Smooth muscle cell (in vitro differentiated cells): Measurements from ENCODE around the gene PRDX4. TPM values are rescaled to one million over a fixed set of nuclear protein-coding genes. Genes with fewer than 3 reads are reported as not detected.

Experiments used
- DNase-seq: peaks from one replicate; lab custom pipeline; 2025; ENCODE audit not compliant: unreplicated experiment; lab: John Stamatoyannopoulos, UW
- H2AFZ ChIP-seq: fragments of 200-600 bp; sonication (generic); 2 replicates; pipeline ENCODE4 v1.6.0; 2016; ENCODE audit warnings: antibody characterized with exemption, low read depth, mild to moderate bottlenecking
- H3F3A ChIP-seq: fragments of 200-600 bp; sonication (generic); 2 replicates; pipeline ENCODE4 v1.6.0; 2017; ENCODE audit warnings: antibody characterized with exemption, low read depth
- H3K27ac ChIP-seq: fragments of 200-600 bp; sonication (generic); 2 replicates; pipeline ENCODE4 v1.5.1; 2016; ENCODE audit warnings: low read depth, mild to moderate bottlenecking
- H3K27me3 ChIP-seq: fragments of 200-600 bp; sonication (generic); 2 replicates; pipeline ENCODE4 v1.6.1; 2016; ENCODE audit warnings: low read depth, mild to moderate bottlenecking
- H3K36me3 ChIP-seq: fragments of 200-600 bp; sonication (generic); 2 replicates; pipeline ENCODE4 v1.5.1; 2016; ENCODE audit warnings: low read depth
- H3K4me1 ChIP-seq: fragments of 200-600 bp; sonication (generic); 2 replicates; pipeline ENCODE4 v1.5.1; 2016; ENCODE audit warnings: low read depth
- H3K4me2 ChIP-seq: fragments of 200-600 bp; sonication (generic); 2 replicates; pipeline ENCODE4 v1.6.0; 2016; ENCODE audit warnings: mild to moderate bottlenecking
- H3K4me3 ChIP-seq: fragments of 200-600 bp; sonication (generic); 2 replicates; pipeline ENCODE4 v1.5.1; 2016; ENCODE audit warnings: mild to moderate bottlenecking
- H3K79me2 ChIP-seq: fragments of 200-600 bp; sonication (generic); 2 replicates; pipeline ENCODE4 v1.6.0; 2016; ENCODE audit warnings: low read depth, mild to moderate bottlenecking
- H3K9ac ChIP-seq: fragments of 200-600 bp; sonication (generic); 2 replicates; pipeline ENCODE4 v1.6.0; 2016; ENCODE audit warnings: low read depth
- H3K9me3 ChIP-seq: fragments of 200-600 bp; sonication (generic); replicated peaks from 2 replicates; pipeline ENCODE4 v1.5.1; 2016; ENCODE audit warnings: low read depth
- H4K20me1 ChIP-seq: fragments of 200-600 bp; sonication (generic); 2 replicates; pipeline ENCODE4 v1.6.0; 2016; ENCODE audit warnings: low read depth
- CTCF ChIP-seq: fragments of 200-600 bp; sonication (generic); IDR thresholded peaks from 2 replicates; pipeline ENCODE4 v1.5.1; 2017; ENCODE audit warnings: borderline replicate concordance, mild to moderate bottlenecking, antibody characterized with exemption; ENCODE audit not compliant: insufficient read depth, poor library complexity, severe bottlenecking
- WGBS: methylation state at CpG from one replicate; pipeline ENCODE4 v1.1.7; 2016; ENCODE audit warnings: low lambda C conversion rate; 5-methylcytosine and 5-hydroxymethylcytosine counted together
- polyA plus RNA-seq: library from polyadenylated mRNA; unstranded; fragments of >200 nt; fragmentation: Nextera tagmentation; extraction: Ambion mirVana; gene quantifications from 2 replicates; pipeline ENCODE4 v1.2.1, GENCODE V29; 2016
- total RNA-seq: library from RNA; depleted of rRNA; stranded (reverse); fragments of >200 nt; gene quantifications from 2 replicates; pipeline ENCODE4 v1.2.3, GENCODE V29; 2014

The PRDX4 gene
- total and polyA plus RNA-seq, 2 experiments from 2014 or later = 768 to 868 TPM

GRCh38 chrX:23729214-23729613 lies 61.9 kb downstream of the PRDX4 start:
- no peak overlapping the region for H3K4me2 ChIP-seq

GRCh38 chrX:23731951-23732350 lies 64.7 kb downstream of the PRDX4 start:
- no peak overlapping the region for H3K27ac ChIP-seq
- 83% methylated on average over 1 of the region's 1 CpG for WGBS
- no peaks in the 10 kb centered on the region for H3K9me3 ChIP-seq
- H3K4me3 ChIP-seq = no peak overlapping the region
- no peaks in the 10 kb centered on the region for H3K4me1 ChIP-seq
- H3K9ac ChIP-seq = no peak overlapping the region
- H3K36me3 ChIP-seq = no peaks in the 10 kb centered on the region
- H3K4me2 ChIP-seq = no peak overlapping the region
- no peak for DNase-seq
- no peaks in the 10 kb centered on the region for H3F3A ChIP-seq
- peaks cover 31% of the 10 kb centered on the region for H4K20me1 ChIP-seq
- peaks cover 17% of the 10 kb centered on the region for H3K79me2 ChIP-seq
- no peak overlapping the region for H2AFZ ChIP-seq
- TF ChIP-seq CTCF = no peak
- no peaks in the 10 kb centered on the region for H3K27me3 ChIP-seq

More at GRCh38 chrX:23729214-23729613, 61.9 kb downstream of the PRDX4 start:
- Histone ChIP-seq H3K27ac (no peak overlapping the region), H3K4me3 (no peak overlapping the region), H3F3A (no peaks in the 10 kb centered on the region), H3K9me3 (no peaks in the 10 kb centered on the region), H3K36me3 (no peaks in the 10 kb centered on the region), H3K4me1 (no peaks in the 10 kb centered on the region), H4K20me1 (peaks cover 5% of the 10 kb centered on the region), H3K9ac (no peak overlapping the region), H3K79me2 (no peaks in the 10 kb centered on the region), H2AFZ (no peak overlapping the region), H3K27me3 (no peaks in the 10 kb centered on the region)
- no peak for TF ChIP-seq CTCF
- no peak for DNase-seq
- WGBS = 85% methylated on average over 1 of the region's 1 CpG

GRCh38 chrX:23732704-23733103 lies 65.4 kb downstream of the PRDX4 start:
- Histone ChIP-seq H3K4me1 (no peaks in the 10 kb centered on the region), H2AFZ (no peak overlapping the region), H4K20me1 (peaks cover 39% of the 10 kb centered on the region), H3K9ac (no peak overlapping the region), H3K9me3 (no peaks in the 10 kb centered on the region), H3K36me3 (no peaks in the 10 kb centered on the region), H3K79me2 (peaks cover 23% of the 10 kb centered on the region), H3F3A (no peaks in the 10 kb centered on the region), H3K27ac (no peak overlapping the region), H3K4me2 (no peak overlapping the region), H3K4me3 (no peak overlapping the region), H3K27me3 (no peaks in the 10 kb centered on the region)
- no peak for TF ChIP-seq CTCF
- DNase-seq = no peak
- WGBS = 89% methylated on average over 5 of the region's 5 CpGs

Other genes starting within 250 kb of the PRDX4 start
- gene ACOT9, start 75.8 kb downstream of the PRDX4 start, total RNA-seq = 60.8 and 73.2 TPM in 2 replicates
- gene ACOT9, start 75.8 kb downstream of the PRDX4 start, polyA plus RNA-seq = 55.4 and 57.4 TPM in 2 replicates
- 683 and 777 TPM in 2 replicates for gene SAT1, start 115.7 kb downstream of the PRDX4 start, total RNA-seq
- gene SAT1, start 115.7 kb downstream of the PRDX4 start, polyA plus RNA-seq = 399 and 781 TPM in 2 replicates
- 38.5 and 38.7 TPM in 2 replicates for gene APOO, start 240.4 kb downstream of the PRDX4 start, total RNA-seq
- 54.0 and 54.3 TPM in 2 replicates for gene APOO, start 240.4 kb downstream of the PRDX4 start, polyA plus RNA-seq
- not detected in 2 replicates for gene CXorf58, start 240.5 kb downstream of the PRDX4 start, total RNA-seq
- 0.45 TPM in 1 of 2 replicates, not detected in the other for gene CXorf58, start 240.5 kb downstream of the PRDX4 start, polyA plus RNA-seq